Measurements from ENCODE around the gene LAMC2. TPM values are rescaled to one million over a fixed set of nuclear protein-coding genes. Genes with fewer than 3 reads are reported as not detected.

The LAMC2 gene
- total and polyA plus RNA-seq, 7 donors: 2.6 to 24.0 (median 4.2) TPM

DNA sequence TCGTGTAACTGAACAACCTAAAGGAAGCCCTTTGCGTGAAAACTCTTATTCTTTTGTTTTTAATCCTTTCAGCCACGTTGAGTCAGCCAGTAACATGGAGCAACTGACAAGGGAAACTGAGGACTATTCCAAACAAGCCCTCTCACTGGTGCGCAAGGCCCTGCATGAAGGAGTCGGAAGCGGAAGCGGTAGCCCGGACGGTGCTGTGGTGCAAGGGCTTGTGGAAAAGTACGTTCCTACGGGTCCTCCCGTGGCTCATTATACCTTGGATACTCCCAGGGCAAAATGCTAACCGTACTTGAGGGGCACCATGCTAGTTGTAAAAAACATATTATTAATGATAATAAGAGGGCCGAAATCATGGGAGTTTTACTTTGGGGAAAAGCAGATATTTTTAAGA lies 49.4 kb downstream of the LAMC2 start:
- WGBS, 2 donors: 93 to 95% methylated on average over 14 of the region's 14 CpGs
- H3K36me3 ChIP-seq: no peaks in the 10 kb centered on the region
- H3K27me3 ChIP-seq: no peaks in the 10 kb centered on the region
- H3K4me3 ChIP-seq: peak overlapping the region in 2 of 4 donors; percentile 38 to 41
- H3K27ac ChIP-seq: peak overlapping the region; percentile 75 to 91 (median 81)
- H3K4me1 ChIP-seq: peaks cover 0 to 28% (median 17%) of the 10 kb centered on the region in 4 donors
- no peak for DNase-seq
- H3K9me3 ChIP-seq: no peaks in the 10 kb centered on the region
- TF ChIP-seq EP300 (IDR thresholded peaks at IDR 0.05) (no peak), POLR2A (IDR thresholded peaks at IDR 0.05) (no peak)
- TF ChIP-seq, protein P1, sequence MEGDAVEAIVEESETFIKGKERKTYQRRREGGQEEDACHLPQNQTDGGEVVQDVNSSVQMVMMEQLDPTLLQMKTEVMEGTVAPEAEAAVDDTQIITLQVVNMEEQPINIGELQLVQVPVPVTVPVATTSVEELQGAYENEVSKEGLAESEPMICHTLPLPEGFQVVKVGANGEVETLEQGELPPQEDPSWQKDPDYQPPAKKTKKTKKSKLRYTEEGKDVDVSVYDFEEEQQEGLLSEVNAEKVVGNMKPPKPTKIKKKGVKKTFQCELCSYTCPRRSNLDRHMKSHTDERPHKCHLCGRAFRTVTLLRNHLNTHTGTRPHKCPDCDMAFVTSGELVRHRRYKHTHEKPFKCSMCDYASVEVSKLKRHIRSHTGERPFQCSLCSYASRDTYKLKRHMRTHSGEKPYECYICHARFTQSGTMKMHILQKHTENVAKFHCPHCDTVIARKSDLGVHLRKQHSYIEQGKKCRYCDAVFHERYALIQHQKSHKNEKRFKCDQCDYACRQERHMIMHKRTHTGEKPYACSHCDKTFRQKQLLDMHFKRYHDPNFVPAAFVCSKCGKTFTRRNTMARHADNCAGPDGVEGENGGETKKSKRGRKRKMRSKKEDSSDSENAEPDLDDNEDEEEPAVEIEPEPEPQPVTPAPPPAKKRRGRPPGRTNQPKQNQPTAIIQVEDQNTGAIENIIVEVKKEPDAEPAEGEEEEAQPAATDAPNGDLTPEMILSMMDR (IDR thresholded peaks at IDR 0.05): no peak
- intact Hi-C loops (cut with DNase I): loop anchor here (10.0 kb wide), 1 partner anchor 79 kb away; no protein-coding TSS in a partner anchor

DNA sequence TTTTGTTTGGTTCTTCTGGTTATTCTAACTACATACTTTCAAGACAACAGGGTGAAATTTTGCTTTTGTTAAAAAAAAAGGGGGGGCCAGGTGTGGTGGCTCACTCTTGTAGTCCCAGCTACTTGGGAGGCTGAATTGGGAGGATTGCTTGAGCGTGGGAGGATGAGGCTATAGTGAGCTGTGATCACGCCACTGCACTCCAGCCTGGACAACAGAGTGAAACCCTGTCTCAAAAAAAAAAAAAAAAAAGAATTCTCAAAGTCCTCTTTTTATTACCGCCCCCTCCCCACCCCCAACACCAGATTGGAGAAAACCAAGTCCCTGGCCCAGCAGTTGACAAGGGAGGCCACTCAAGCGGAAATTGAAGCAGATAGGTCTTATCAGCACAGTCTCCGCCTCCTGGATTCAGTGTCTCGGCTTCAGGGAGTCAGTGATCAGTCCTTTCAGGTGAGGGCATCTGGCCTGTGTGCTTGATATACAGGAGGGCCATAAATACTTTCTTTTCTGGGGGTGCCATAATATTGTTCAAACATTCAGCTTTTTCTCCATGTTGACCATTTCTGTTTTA lies 50.2 kb downstream of the LAMC2 start:
- Histone ChIP-seq H3K27ac (peak overlapping the region in 2 of 4 donors; percentile 75 to 82), H3K27me3 (no peaks in the 10 kb centered on the region), H3K4me1 (peaks cover 0 to 28% (median 17%) of the 10 kb centered on the region in 4 donors), H3K4me3 (no peak overlapping the region), H3K36me3 (no peaks in the 10 kb centered on the region), H3K9me3 (no peaks in the 10 kb centered on the region)
- intact Hi-C loops (cut with DNase I): loop anchor here (2.0 to 10.0 kb wide), 2 partner anchors 79 to 273 kb away; no protein-coding TSS in a partner anchor
- WGBS, 2 donors: 79 to 95% methylated on average over 6 of the region's 6 CpGs
- no peak for TF ChIP-seq POLR2AphosphoS5 (IDR thresholded peaks at IDR 0.05)
- TF ChIP-seq, protein P1 (IDR thresholded peaks at IDR 0.05): no peak
- no peak for TF ChIP-seq EP300 (IDR thresholded peaks at IDR 0.05)
- TF ChIP-seq POLR2A (IDR thresholded peaks at IDR 0.05): no peak
- no peak for DNase-seq

DNA sequence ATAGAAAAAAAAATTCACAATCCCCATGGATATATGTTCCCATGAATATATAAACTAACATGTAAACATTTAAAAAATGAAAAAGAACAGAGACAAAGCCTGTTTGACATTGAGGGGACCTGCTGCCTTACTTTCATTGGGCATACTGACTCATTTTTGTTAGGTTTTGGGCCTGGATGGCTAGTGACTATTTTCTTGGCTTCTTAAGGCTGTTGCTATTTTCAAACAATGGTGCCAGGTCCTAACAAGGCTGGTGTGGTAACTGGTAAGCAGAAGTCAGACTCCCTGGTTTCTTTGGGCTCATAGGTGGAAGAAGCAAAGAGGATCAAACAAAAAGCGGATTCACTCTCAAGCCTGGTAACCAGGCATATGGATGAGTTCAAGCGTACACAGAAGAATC lies 51.0 kb downstream of the LAMC2 start:
- Histone ChIP-seq H3K36me3 (no peaks in the 10 kb centered on the region), H3K9me3 (no peaks in the 10 kb centered on the region), H3K4me3 (no peak overlapping the region), H3K4me1 (peaks cover 0 to 28% (median 17%) of the 10 kb centered on the region in 4 donors), H3K27me3 (no peaks in the 10 kb centered on the region), H3K27ac (no peak overlapping the region)
- WGBS, 2 donors: 98 to 100% methylated on average over 2 of the region's 2 CpGs
- TF ChIP-seq POLR2AphosphoS5 (IDR thresholded peaks at IDR 0.05): no peak
- TF ChIP-seq, protein P1 (IDR thresholded peaks at IDR 0.05): no peak
- TF ChIP-seq POLR2A (IDR thresholded peaks at IDR 0.05): no peak
- no peak for TF ChIP-seq EP300 (IDR thresholded peaks at IDR 0.05)
- intact Hi-C loops (cut with DNase I): loop anchor here (2.0 to 10.0 kb wide), 2 partner anchors 78 to 274 kb away; no protein-coding TSS in a partner anchor
- DNase-seq: no peak

DNA sequence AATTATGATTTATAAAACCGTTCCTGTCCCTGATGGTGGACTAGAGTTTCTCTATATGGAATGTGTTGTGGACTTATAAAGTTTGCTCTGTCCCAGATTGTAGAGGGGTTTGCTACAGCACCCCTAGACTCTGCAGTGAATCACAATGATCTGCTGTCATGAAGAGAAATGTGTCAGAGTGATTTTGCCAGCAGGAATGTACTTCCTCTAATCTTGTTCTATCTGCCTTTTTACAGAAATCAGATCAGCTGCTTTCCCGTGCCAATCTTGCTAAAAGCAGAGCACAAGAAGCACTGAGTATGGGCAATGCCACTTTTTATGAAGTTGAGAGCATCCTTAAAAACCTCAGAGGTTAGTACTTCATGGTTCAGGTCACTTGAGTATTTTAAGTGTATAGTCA lies 52.0 kb downstream of the LAMC2 start:
- Histone ChIP-seq H3K36me3 (no peaks in the 10 kb centered on the region), H3K27me3 (no peaks in the 10 kb centered on the region), H3K27ac (no peak overlapping the region), H3K9me3 (no peaks in the 10 kb centered on the region), H3K4me3 (no peak overlapping the region), H3K4me1 (peaks cover 0 to 23% (median 19%) of the 10 kb centered on the region in 4 donors)
- intact Hi-C loops (cut with DNase I): loop anchor here (10.0 kb wide), 1 partner anchor 77 kb away; no protein-coding TSS in a partner anchor
- no peak for DNase-seq
- 81 to 89% methylated on average over 2 of the region's 2 CpGs for WGBS, 2 donors
- TF ChIP-seq EP300 (IDR thresholded peaks at IDR 0.05) (no peak), POLR2A (IDR thresholded peaks at IDR 0.05) (no peak)
- TF ChIP-seq, protein P1 (IDR thresholded peaks at IDR 0.05): no peak
